Activated CD4-positive, alpha-beta T cell treated with anti-CD3 and anti-CD28 coated beads, Interleukin-10, Interleukin-2, amounts not matched to agents 100 ng/mL and 50 ng/mL, durations not matched to agents 16 hours and 8 hours (primary cell): Measurements from ENCODE around the gene THOC5.
A peak's percentile ranks its signal among the peaks of the same experiment; 100 is the strongest.
"Not testable (repeated sequence)": the region's sequence is repeated elsewhere in the genome, so short reads cannot be mapped to it uniquely, and the experiment has no call there.

Source experiments
- DNase-seq: peaks from one replicate; pipeline ENCODE4 v3.0.0-alpha.2; 2020

THOC5 gene

GRCh38 chr22:29509298-29509697, 44.3 kb downstream of the THOC5 start:
- DNase-seq, result no peak

GRCh38 chr22:29503811-29504372, 49.7 kb downstream of the THOC5 start:
- DNase-seq, result no peak

DNA sequence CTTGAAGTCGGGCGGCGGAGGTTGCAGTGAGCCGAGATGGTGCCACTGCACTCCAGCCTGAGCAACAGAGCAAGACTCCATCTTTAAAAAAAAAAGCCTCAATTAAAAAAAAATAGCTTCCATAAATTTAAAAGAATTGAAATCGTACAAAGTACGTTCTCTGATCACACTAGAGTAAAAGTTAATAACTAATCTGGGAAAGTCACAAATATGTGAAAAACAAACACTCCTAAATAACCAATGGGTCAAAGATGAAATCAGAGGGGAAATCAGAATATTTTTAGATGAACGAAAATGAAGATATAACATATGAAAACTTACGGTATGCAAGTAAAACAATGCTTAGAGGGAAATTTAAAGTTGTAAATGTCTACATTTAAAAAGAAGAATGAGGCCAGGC, 53.7 kb downstream of the THOC5 start:
- no peak for DNase-seq

DNA sequence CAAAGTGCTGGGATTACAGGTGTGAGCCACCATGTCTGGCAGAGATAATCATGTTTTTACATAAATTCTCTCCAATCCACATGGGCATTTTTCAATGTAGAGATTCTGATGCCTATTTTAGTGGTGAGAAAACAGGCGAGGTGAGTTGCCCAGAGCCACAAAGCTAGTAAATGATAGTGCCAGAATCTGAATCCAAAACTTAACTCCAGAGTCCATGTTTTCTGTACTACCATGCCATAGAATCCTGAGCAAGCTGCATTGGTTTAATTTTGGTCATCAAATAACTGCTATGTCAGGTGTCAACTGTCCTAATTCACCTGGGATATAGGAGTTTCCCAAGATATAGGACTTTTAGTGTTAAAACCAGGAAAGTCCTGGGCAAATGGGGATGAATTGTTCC, 59.9 kb downstream of the THOC5 start:
- no peak for DNase-seq

- DNase-seq, result no peak
Measured at GRCh38 chr22:29491012-29491411, 62.5 kb downstream of the THOC5 start.

GRCh38 chr22:29489127-29489780, 64.3 kb downstream of the THOC5 start:
- DNase-seq, result not testable (repeated sequence)

GRCh38 chr22:29487426-29487986, 66.1 kb downstream of the THOC5 start:
- no peak for DNase-seq

- no peak for DNase-seq
Measured at GRCh38 chr22:29485448-29485847, 68.1 kb downstream of the THOC5 start.

DNA sequence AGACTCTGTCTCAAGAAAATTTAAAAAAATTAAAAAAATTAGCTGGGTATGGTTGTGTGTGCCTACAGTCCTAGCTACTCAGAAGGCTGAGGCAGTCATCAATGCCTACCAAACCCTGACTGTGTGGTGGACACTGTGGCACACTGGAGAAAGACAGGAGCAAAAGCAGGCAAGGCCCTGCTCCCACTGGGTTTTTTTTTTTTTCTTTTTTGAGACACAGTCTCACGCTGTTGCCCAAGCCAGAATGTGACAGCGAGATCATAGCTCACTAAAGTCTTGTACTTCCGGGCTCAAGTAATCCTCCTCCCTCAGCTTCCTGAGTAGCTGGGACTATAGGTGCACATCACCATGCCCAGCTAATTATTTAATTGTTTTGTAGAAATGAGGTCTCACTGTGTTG, 68.9 kb downstream of the THOC5 start:
- DNase-seq, result no peak

DNA sequence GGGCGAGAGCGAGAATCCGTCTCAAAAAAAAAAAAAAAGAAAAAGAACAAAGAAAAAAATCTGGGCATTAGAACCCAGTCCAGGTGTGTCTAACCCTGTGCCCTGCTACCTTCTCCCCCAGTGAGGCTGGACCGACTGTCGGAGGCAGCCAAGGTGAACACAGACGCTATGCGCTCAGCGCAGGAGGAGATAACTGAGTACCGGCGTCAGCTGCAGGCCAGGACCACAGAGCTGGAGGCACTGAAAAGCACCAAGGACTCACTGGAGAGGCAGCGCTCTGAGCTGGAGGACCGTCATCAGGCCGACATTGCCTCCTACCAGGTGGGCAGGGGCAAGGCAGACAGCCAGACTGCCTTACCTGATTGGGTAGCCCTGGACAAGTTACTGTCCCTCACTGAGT, 70.3 kb downstream of the THOC5 start:
- no peak for DNase-seq

GRCh38 chr22:29482726-29483125, 70.8 kb downstream of the THOC5 start:
- no peak for DNase-seq

GRCh38 chr22:29482253-29482652, 71.3 kb downstream of the THOC5 start:
- no peak for DNase-seq

DNA sequence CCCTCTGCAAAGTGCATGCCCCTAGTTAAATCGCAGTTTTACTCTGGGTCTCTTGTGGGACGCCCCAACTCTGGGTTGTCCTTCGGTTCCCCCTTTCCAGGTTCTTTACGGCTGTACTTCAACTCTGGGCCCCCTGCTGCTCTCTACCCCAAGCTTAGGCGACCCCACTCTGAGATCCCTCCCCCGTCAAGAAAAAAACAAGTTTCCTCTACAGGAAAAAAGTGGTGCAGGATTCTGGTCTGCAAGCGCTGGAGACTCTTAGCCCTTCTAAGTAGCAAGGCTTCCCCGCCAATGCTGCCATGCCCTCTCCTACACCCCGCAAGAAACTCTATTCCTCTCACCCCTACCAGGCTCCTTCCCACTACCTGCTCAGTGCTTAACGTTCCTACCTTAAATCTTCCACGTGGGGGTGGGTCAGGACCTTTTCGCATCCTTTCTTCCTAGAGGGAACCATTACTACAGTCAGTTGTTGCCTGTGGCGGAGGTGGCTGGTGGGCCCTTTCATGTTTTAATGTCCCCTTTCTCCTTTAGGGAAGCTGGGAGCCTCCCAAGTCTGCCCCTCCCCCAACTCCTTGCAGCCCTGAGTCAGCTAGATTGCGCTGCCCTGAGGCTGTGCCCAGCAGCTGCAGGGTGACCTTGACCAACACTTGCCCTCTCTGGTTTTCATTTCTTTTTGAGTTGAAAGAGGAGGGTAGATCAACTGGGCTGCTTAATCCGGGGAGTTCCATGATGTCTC, 72.1 kb downstream of the THOC5 start:
- DNase-seq, result no peak

DNA sequence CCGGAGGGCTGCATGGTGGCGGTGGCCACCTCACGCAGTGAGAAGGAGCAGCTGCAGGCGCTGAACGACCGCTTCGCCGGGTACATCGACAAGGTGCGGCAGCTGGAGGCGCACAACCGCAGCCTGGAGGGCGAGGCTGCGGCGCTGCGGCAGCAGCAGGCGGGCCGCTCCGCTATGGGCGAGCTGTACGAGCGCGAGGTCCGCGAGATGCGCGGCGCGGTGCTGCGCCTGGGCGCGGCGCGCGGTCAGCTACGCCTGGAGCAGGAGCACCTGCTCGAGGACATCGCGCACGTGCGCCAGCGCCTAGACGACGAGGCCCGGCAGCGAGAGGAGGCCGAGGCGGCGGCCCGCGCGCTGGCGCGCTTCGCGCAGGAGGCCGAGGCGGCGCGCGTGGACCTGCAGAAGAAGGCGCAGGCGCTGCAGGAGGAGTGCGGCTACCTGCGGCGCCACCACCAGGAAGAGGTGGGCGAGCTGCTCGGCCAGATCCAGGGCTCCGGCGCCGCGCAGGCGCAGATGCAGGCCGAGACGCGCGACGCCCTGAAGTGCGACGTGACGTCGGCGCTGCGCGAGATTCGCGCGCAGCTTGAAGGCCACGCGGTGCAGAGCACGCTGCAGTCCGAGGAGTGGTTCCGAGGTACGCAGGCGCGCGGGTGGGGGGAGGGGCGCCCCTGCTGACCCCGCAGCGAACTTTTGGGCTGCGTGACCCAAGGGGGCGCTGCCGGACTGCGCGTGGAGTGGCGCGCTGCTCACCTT, 72.9 kb downstream of the THOC5 start:
- peak; percentile 75 for DNase-seq

DNA sequence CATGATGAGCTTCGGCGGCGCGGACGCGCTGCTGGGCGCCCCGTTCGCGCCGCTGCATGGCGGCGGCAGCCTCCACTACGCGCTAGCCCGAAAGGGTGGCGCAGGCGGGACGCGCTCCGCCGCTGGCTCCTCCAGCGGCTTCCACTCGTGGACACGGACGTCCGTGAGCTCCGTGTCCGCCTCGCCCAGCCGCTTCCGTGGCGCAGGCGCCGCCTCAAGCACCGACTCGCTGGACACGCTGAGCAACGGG, 73.4 kb downstream of the THOC5 start:
- DNase-seq, result no peak

DNA sequence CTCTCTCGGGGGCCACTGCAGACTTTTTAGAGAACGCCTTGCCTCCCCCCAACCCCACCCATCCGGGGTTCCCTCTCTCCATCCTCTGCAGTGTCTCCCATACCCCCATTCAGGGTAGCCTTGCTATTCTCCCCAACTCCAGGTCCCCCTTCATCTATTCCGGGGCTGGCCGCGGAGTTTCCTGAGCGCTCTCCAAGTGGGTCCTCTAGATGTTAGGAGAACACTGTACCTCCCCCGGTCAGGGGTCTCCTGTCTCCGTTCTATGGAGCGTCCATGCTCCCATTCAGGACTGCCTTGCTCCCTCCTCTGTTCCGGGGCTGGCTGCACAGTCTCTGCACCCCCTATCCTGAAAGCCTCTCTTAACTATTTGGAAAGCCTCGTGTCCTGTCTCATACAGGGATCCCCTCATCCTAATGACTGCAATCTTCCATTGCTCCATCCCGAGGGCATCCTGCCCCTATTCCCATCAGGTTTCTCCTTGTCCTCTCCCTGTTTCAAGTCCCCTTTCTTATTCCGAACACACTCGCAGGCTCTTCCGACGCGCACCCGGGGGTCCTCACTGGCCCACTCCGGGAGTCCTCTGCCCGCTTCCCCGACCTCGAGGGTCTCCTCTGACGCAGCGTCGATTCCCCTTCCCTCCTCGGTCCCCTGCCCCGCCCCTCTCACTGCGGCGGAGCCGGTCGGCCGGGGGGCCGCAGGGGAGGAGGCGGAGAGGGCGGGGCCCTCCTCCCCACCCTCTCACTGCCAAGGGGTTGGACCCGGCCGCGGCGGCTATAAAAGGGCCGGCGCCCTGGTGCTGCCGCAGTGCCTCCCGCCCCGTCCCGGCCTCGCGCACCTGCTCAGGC, 73.9 kb downstream of the THOC5 start, which contains the start of gene NEFH:
Gene NEFH (plus strand): TSS at position 802 of the 845 bp plus-strand sequence. CDS start 45 bp downstream, outside the sequence.
- no peak for DNase-seq

DNA sequence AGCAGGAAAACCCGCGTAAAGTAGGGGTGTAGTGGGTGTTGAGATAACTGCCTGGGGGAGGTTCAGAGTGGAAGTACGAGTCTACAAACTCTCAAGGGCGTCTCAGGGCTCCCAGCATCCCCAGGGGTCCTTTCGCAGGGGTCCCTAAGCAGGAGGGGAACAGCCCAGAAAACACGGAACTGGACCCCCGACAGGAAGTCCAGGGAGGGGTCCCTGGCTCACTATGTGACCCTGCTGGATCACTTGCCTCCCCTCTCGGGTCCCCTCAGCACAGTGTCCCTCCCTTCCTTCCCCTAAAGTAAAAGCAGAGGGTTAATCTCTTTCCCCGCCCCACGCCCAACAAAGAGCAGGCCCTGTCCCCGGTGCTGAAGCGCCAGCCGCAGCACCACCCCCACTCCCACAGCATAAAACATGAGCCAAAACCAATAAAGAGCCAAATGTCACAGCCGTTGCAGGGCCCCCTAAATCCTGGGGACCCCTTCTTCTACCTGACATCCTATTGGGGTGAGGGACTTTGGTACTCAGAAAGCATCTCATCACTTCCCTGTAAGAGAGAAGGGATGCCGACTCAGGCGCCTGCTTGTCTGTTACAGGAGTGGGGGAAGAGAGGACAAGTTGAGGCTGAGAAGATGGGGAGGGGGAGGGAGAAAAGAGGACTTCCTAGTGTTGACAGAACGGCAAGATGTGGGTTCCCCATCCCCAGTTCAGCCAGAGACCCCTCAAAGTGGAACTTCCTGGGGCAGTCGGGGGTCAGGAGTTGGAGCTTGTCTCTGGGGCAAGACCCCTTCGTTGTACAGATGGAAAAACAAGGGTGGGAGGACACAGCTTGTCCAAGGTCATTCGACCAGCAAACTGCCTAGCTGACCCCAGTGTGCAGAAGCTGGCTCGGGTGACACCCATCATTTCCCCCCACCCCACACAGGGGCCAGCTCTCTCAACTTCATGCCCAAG, 75.0 kb downstream of the THOC5 start:
- peak; percentile 19 for DNase-seq

- no peak for DNase-seq
Measured at GRCh38 chr22:29477723-29478318, 75.7 kb downstream of the THOC5 start.

DNA sequence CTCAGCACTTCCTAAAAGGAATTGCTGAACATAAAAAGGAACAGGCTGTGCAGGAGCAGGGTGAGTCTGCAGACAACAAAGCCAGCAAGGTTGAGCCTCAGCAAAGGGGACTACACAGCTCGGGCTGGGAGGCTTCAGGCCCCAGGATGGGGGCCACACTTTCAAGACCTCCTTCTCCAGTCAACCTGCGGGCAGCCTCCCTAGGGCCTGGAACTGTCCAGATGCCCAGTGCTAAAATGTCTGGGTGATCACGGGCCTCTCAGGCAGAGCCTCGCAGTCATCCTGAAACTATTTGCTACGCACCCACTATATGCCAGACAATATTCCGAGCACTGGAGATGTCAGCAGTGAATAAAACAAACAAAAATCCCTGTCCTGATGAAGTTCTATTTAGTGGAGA, 77.4 kb downstream of the THOC5 start:
- no peak for DNase-seq

GRCh38 chr22:29475550-29475949, 78.0 kb downstream of the THOC5 start:
- DNase-seq, result no peak

DNA sequence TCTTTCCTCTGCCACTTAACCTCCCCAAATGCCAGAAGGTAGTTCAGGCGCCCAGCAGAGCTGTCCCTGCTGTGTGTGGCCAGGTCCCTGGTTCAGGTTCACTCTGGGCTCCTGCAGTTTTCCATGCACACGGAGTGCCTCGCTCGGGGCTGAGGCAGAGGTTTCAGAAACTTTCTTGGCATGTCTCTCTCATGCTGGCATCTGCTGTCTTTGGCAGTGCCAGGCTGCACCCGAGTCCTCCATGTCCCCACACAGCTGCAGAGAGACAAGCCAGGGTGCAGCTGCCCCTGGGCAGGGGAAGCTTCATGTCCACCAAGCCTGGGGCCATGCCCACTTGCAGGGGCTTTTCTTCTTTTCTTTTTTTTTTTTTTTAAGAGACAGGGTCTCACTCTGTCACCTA, 80.6 kb downstream of the THOC5 start:
- no peak for DNase-seq
